HG03469 (cell line): ENCODE measurements around the gene CLIP4.

Experiments used
- ATAC-seq: cut with Tn5 transposase; IDR thresholded peaks from one replicate; pipeline ENCODE4 v1.9.1; 2021; ENCODE audit warnings: mild to moderate bottlenecking, moderate library complexity, moderate number of reproducible peaks; ENCODE audit not compliant: unreplicated experiment

The CLIP4 gene

GRCh38 chr2:29182920-29183319, 67.7 kb downstream of the CLIP4 start:
- no peak for ATAC-seq

- ATAC-seq = no peak
These were observed 69.3 kb downstream of the CLIP4 start for GRCh38 chr2:29184531-29184930.

DNA sequence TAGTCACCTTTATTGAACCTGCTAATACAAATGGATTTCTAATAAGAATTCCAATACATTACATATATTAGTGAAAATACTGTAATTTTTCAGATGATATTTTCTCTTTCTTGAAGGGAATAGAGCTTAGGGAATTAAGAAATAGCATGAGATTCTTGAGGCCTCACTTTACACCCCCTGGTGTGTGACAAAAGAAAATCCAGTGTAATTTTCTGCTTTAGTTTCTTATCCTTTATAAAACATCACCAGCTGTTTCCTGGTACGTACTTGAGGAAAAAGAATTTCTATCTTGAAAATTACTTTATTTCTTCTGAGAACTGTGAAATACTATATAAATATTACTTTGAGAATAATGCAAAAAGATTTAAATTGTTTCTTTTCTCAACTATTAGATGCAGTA, 71.6 kb downstream of the CLIP4 start:
- no peak for ATAC-seq

DNA sequence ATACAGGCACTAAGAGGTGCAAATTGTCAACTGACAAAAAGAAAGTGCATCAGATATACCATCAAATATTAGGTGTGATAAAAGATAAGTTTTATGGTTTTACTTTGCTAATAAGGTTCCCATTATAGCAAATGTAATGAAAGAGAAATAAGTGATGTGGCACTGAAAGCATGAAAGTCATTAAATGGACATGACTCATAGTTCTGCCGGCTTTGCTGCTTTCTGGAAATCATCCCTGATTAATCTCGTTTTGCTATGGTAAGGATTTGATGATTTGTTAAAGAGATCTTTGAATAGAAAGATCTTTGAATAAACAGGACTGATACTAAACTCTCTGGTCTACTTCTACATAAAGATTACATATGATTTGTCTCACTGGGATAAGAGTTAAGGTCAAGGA, 72.7 kb downstream of the CLIP4 start:
- no peak for ATAC-seq

DNA sequence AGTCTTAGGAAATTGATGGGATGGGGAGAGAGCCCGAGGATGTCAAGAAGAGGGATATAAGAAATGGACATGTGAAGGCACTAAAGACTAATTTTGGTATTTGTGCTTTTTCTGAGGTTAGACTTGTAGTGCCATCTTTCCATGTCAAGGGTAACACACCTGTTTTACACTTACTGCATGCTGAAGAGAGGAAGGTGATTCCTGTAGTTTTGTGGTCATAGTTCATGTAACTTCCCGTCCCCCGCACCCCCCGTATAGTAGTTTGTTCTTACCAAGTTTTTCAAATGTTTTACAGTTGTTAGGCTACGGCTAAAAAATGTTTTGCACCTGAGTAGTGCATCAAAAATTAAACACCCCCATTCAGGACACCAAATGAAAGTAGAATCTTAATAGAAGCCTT, 73.8 kb downstream of the CLIP4 start:
- ATAC-seq = no peak

- ATAC-seq = no peak
These were observed 76.6 kb downstream of the CLIP4 start for GRCh38 chr2:29191817-29192216.

- ATAC-seq = no peak
These were observed 77.3 kb downstream of the CLIP4 start for GRCh38 chr2:29192526-29192925.

DNA sequence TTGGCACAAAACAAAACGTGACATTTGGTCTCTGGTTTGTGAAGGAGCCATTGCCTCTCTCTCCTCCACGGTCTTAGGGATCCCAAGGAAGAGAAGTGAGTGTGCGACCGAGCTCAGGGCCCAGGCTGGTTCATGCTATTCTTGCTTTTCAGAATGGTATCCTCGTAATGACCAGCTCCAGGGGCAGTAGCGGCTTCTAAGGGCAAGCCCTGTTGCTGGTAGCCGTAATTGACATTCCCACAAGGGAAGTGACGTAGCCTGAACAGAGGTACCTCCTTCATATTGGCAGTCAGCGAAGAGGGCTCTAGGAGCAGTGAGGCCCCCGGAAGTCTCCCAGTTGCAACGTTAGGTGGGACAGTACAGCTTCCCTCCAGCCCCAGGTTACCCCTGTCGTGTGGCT, 77.9 kb downstream of the CLIP4 start:
- ATAC-seq = no peak

DNA sequence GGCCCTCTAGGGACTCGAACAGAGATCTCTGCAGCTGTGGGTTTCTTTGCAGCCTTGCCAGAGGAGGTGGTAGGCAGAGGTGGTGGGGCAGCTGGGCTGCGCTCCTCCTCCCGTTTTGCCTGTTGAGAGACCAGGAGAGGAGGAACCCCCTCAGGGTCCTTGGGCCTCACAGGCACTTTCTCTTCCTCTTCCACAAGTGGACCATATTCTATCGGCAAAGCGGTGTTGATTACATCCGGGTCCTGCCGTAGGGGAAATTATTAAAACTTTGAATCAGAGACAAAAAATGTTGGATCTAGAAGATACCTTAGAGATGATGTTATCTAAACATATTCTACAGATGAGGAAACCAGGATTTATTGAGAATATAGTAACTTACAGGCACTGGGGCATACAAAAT, 78.5 kb downstream of the CLIP4 start:
- ATAC-seq = no peak

GRCh38 chr2:29195796-29196195, 80.6 kb downstream of the CLIP4 start:
- ATAC-seq = no peak

DNA sequence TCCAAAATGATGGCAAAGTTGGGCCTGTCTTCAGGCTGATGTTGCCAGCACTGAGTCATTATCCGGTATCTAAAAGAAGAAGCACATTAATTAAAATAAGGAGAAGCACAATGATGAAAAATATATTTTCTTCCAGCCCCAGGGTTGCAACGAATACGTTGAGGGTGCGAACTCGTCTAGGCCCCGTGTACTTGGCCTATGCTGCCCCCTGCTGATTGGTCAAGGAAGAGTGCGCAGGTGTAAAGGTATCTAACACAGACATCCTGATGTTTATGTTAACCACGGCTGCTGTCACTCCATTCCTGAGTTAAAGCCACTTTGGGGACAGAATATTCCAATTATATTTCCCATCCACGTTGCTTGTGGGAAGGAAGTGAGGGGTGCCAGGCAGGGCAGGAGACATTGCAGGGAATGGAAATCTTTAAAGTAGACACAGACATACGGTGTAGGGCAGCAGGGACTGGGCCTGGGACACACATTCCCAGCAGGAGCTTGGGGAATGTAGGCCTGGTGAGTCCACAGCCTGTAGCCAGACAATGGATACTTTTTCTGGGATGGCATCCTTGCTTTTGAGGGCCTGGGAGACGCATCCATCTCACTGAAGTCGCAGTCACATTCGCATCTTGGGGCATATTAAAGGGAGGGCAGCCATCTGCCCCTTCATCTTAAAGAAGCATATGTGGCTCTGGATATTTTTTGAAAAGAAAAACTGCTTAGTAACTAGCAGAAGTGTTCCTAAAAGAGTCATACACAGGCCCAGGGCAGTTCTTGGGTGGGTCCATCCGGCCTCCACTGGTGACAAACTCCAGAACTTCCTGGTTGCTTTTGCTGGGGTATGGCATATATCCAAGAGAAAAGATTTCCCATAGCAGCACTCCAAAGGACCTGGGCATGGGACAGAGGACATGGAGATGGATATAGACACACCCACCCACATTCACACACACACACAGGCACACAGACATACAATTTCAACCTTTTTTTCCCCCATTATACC, 81.9 kb downstream of the CLIP4 start:
- ATAC-seq = no peak

GRCh38 chr2:29201979-29202378, 86.8 kb downstream of the CLIP4 start:
- ATAC-seq = no peak

DNA sequence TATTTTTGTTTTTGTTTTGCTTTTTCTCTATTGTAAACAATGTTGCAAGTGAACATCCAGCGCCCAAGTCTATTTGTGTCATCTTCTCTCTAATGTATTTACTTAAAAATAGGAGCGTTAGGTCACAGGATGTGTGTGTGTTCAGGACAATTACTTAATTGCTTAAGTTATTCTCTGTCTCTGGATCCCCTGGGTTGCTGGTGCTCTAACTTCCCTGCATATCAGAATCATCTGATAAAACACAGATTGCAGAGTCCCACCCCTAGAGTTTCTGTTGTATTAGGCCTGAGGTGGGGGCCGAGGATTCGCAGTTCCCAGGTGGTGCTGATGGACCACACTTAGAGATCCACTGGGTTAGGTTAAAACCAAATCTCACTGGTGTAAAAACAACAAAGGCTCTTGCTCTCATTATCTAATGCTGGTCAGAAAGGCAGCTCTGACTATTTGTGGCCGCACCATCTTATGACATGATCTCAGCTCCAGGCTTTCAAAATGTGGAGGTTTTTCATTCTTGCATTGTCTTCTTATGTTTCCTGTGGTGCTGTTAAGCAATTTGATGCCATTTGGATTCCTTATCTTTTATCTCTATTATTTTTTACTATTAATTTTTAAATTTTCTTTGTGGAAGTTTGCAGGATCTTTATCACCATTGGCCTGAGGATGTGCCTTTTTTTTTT, 87.7 kb downstream of the CLIP4 start:
- no peak for ATAC-seq

- ATAC-seq = no peak
These were observed 91.7 kb downstream of the CLIP4 start for GRCh38 chr2:29206941-29207340.

- ATAC-seq = no peak
These were observed 92.3 kb downstream of the CLIP4 start for GRCh38 chr2:29207352-29208148.

DNA sequence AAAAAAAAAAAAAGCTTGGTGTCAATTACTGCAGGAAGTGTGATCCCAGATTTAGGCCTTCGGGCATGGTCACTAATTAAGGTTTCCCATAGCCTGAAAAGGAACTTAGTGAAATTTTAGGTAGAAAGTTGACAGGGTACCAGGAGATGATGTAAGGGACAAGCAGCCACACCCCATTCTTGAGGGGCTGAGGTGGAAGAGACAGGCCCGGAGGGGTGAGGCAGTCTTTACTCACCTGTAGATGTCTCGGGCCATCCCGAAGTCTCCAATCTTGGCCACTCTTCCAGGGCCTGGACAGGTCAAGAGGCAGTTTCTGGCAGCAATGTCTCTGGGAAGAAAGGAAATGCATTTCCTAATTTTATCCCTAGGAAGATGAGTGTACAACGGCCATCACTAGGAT, 94.3 kb downstream of the CLIP4 start:
- ATAC-seq = no peak

DNA sequence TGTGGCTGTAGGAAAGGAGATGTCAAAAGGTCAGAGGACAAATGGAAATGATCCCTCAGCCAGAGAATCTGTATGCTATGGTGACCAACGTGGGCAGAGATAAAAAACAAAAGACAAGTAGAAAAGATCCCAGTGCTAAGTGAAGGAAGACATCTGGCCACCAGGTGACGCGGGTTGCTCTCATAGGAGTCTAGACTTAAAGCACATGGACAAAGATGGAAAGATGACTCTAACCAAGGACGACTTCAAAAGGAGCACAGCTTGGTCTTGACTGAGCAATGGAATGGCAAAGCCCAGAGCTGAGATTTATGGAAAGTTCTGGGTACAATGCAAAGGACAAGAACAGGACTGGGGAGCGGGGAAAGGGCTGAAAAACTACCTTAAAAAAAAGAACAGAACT, 96.8 kb downstream of the CLIP4 start:
- no peak for ATAC-seq

DNA sequence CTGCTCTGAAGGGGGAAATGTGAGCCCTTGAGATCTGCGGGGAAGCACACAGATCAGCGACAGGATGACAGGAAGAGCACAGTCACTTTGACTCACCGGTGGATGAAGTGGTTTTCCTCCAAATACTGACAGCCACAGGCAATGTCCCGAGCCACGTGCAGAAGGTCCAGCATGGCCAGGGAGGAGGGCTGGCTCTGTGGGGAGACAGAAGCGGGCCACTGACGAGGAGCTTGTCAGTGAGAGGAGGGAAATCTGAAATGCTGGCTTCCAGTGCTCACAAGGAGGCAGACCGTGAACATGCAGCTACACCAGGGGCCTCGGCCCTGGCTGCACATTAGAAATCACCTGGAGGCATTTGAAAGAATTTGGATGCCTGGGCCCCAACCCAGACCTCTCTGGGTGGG, 98.7 kb downstream of the CLIP4 start:
- no peak for ATAC-seq

- no peak for ATAC-seq
These were observed 99.9 kb downstream of the CLIP4 start for GRCh38 chr2:29215073-29215472.

DNA sequence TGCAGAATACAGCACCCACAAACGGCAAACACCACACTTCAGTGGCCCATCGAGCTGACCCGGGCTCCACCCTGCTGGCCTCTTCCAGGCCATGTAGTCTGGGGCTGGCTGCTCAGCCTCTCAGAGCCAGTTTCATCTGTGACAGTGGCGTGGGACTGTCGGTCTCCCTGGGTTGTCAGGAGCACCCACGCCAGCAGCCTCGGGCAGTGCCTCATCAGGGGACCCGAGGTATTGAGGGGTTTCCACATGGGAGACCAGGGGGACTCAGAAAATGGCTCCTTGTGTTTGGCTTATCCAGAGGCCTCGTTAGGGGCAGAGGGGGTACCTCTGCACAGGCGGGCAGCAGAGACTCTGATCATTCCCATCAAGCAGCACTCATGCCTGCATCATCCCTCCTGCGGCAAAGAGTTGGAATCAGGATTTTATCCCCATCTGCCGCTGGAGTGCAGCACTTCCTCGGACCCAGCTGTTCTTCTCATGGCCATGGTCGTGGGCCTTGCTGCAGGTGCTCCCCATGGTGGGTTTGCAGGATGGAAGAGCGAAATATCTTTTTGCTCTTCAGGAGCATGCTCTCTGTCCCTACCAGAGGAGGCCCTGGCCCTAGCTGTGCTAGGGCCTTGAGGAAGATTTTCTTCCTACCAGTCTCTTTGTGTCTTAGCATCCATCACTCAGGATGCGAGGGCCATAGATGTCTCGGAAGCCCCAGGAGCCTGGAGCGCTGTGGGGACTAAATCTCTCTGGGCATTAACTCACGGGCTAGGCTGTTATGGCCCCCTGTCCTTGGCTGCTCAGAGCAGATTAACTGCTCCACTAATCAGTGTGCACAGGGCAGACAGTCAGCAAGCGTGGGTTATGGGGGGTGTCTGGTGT, 100.8 kb downstream of the CLIP4 start:
- ATAC-seq = no peak

GRCh38 chr2:29216609-29216909, 101.3 kb downstream of the CLIP4 start:
- no peak for ATAC-seq
